Ectodermal cell (in vitro differentiated cells): ENCODE measurements around the gene ZNF536.
"Not testable (repeated sequence)": the region's sequence is repeated elsewhere in the genome, so short reads cannot be mapped to it uniquely, and the experiment has no call there.

ENCODE experiments used
- H3K27ac ChIP-seq: 2 replicates; pipeline ENCODE4 v1.7.0; 2013; ENCODE audit warnings: mild to moderate bottlenecking, low read depth, low read length; ENCODE audit not compliant: insufficient read depth, poor library complexity, severe bottlenecking
- H3K27me3 ChIP-seq: 2 replicates; pipeline ENCODE4 v1.7.0; 2013; ENCODE audit warnings: mild to moderate bottlenecking, low read length; ENCODE audit not compliant: insufficient read depth, control insufficient read depth, poor library complexity, severe bottlenecking
- H3K36me3 ChIP-seq: one replicate; pipeline ENCODE4 v1.7.0; 2013; ENCODE audit warnings: low read length; ENCODE audit not compliant: control insufficient read depth, insufficient read depth
- H3K4me1 ChIP-seq: one replicate; pipeline ENCODE4 v1.7.0; 2013; ENCODE audit warnings: low read length; ENCODE audit not compliant: control insufficient read depth, insufficient read depth
- H3K4me3 ChIP-seq: 2 replicates; pipeline ENCODE4 v1.7.0; 2013; ENCODE audit warnings: low read depth, low read length, control low read depth; ENCODE audit not compliant: insufficient read depth
- H3K9me3 ChIP-seq: 2 replicates; pipeline ENCODE4 v1.7.0; 2013; ENCODE audit warnings: mild to moderate bottlenecking, low read length, moderate library complexity; ENCODE audit not compliant: control insufficient read depth
- WGBS, 2 experiments: methylation state at CpG; one replicate each; pipeline ENCODE4 v1.1.7; 2013; ENCODE audit warnings: missing lambda C conversion rate in 2 of 2; 5-methylcytosine and 5-hydroxymethylcytosine counted together

ZNF536 gene

GRCh38 chr19:30452931-30453330, 80.7 kb downstream of the ZNF536 start:
- Histone ChIP-seq H3K4me3 (no peak overlapping the region), H3K36me3 (no peaks in the 10 kb centered on the region), H3K4me1 (peaks cover 24% of the 10 kb centered on the region), H3K27ac (no peak overlapping the region), H3K9me3 (no peaks in the 10 kb centered on the region), H3K27me3 (no peaks in the 10 kb centered on the region)
- 93 to 94% methylated on average over 7 of the region's 7 CpGs for WGBS, 2 experiments

GRCh38 chr19:30453743-30454142, 81.6 kb downstream of the ZNF536 start:
- WGBS, 2 experiments = 93 to 95% methylated on average over 6 of the region's 6 CpGs
- Histone ChIP-seq H3K4me1 (peaks cover 21% of the 10 kb centered on the region), H3K9me3 (no peaks in the 10 kb centered on the region), H3K27ac (no peak overlapping the region), H3K27me3 (no peaks in the 10 kb centered on the region), H3K36me3 (no peaks in the 10 kb centered on the region), H3K4me3 (no peak overlapping the region)

- H3K9me3 ChIP-seq = no peaks in the 10 kb centered on the region
- no peaks in the 10 kb centered on the region for H3K27me3 ChIP-seq
- no peak overlapping the region for H3K27ac ChIP-seq
- no peak overlapping the region for H3K4me3 ChIP-seq
- peaks cover 1% of the 10 kb centered on the region for H3K4me1 ChIP-seq
- H3K36me3 ChIP-seq = no peaks in the 10 kb centered on the region
- 92 to 100% methylated on average over 1 of the region's 1 CpG for WGBS, 2 experiments
These were observed 83.7 kb downstream of the ZNF536 start for GRCh38 chr19:30455881-30456280.

GRCh38 chr19:30457484-30457883, 85.3 kb downstream of the ZNF536 start:
- Histone ChIP-seq H3K27ac (no peak overlapping the region), H3K4me1 (peaks cover 10% of the 10 kb centered on the region), H3K9me3 (no peaks in the 10 kb centered on the region), H3K27me3 (no peaks in the 10 kb centered on the region), H3K36me3 (no peaks in the 10 kb centered on the region), H3K4me3 (no peak overlapping the region)
- 82 to 86% methylated on average over 4 of the region's 4 CpGs for WGBS, 2 experiments

- WGBS, 2 experiments = 89 to 94% methylated on average over 2 of the region's 2 CpGs
- Histone ChIP-seq H3K4me3 (no peak overlapping the region), H3K27ac (no peak overlapping the region), H3K27me3 (no peaks in the 10 kb centered on the region), H3K36me3 (no peaks in the 10 kb centered on the region), H3K4me1 (peaks cover 10% of the 10 kb centered on the region), H3K9me3 (no peaks in the 10 kb centered on the region)
These were observed 87.7 kb downstream of the ZNF536 start for GRCh38 chr19:30459859-30460258.

- Histone ChIP-seq H3K9me3 (no peaks in the 10 kb centered on the region), H3K27ac (no peak overlapping the region), H3K4me1 (peaks cover 10% of the 10 kb centered on the region), H3K36me3 (no peaks in the 10 kb centered on the region), H3K4me3 (no peak overlapping the region), H3K27me3 (no peaks in the 10 kb centered on the region)
- 95 to 96% methylated on average over 8 of the region's 8 CpGs for WGBS, 2 experiments
These were observed 92.0 kb downstream of the ZNF536 start for GRCh38 chr19:30464162-30464561.

- not testable (repeated sequence) for H3K9me3 ChIP-seq, H3K4me1 ChIP-seq, H3K27ac ChIP-seq, H3K36me3 ChIP-seq, H3K4me3 ChIP-seq, H3K27me3 ChIP-seq
- 95 to 98% methylated on average over 4 of the region's 4 CpGs for WGBS, 2 experiments
These were observed 94.4 kb downstream of the ZNF536 start for GRCh38 chr19:30466598-30466997.

GRCh38 chr19:30467239-30467638, 95.1 kb downstream of the ZNF536 start:
- no peak overlapping the region for H3K27ac ChIP-seq
- WGBS, 2 experiments = 98% methylated on average over 4 of the region's 4 CpGs
- no peaks in the 10 kb centered on the region for H3K36me3 ChIP-seq

GRCh38 chr19:30469774-30470173, 97.6 kb downstream of the ZNF536 start:
- Histone ChIP-seq H3K9me3 (no peaks in the 10 kb centered on the region), H3K27me3 (no peaks in the 10 kb centered on the region), H3K4me3 (no peak overlapping the region), H3K36me3 (no peaks in the 10 kb centered on the region), H3K27ac (no peak overlapping the region), H3K4me1 (no peaks in the 10 kb centered on the region)
- WGBS, 2 experiments = 85 to 89% methylated on average over 4 to 5 of the region's 5 CpGs

More at GRCh38 chr19:30467239-30467638, 95.1 kb downstream of the ZNF536 start:
- Histone ChIP-seq H3K4me1 (no peaks in the 10 kb centered on the region), H3K9me3 (no peaks in the 10 kb centered on the region), H3K27me3 (no peaks in the 10 kb centered on the region), H3K4me3 (no peak overlapping the region)

GRCh38 chr19:30471441-30471840, 99.3 kb downstream of the ZNF536 start:
- Histone ChIP-seq H3K27ac (no peak overlapping the region), H3K27me3 (no peaks in the 10 kb centered on the region), H3K36me3 (no peaks in the 10 kb centered on the region), H3K9me3 (no peaks in the 10 kb centered on the region), H3K4me1 (no peaks in the 10 kb centered on the region), H3K4me3 (no peak overlapping the region)
- WGBS, 2 experiments = 89 to 95% methylated on average over 4 of the region's 4 CpGs

- H3K9me3 ChIP-seq = no peaks in the 10 kb centered on the region
- no peaks in the 10 kb centered on the region for H3K36me3 ChIP-seq
- H3K27ac ChIP-seq = no peak overlapping the region
- H3K4me1 ChIP-seq = peaks cover 3% of the 10 kb centered on the region
- no peak overlapping the region for H3K4me3 ChIP-seq
- 89 to 93% methylated on average over 5 of the region's 5 CpGs for WGBS, 2 experiments
- no peaks in the 10 kb centered on the region for H3K27me3 ChIP-seq
These were observed 101.2 kb downstream of the ZNF536 start for GRCh38 chr19:30473334-30473867.
